ENCODE data around the gene PPP1R2. TPM values are rescaled to one million over a fixed set of nuclear protein-coding genes. Genes with fewer than 3 reads are reported as not detected.

Gene PPP1R2
- total RNA-seq, 2 donors from 2014 or later: 88.6 to 129 TPM

DNA sequence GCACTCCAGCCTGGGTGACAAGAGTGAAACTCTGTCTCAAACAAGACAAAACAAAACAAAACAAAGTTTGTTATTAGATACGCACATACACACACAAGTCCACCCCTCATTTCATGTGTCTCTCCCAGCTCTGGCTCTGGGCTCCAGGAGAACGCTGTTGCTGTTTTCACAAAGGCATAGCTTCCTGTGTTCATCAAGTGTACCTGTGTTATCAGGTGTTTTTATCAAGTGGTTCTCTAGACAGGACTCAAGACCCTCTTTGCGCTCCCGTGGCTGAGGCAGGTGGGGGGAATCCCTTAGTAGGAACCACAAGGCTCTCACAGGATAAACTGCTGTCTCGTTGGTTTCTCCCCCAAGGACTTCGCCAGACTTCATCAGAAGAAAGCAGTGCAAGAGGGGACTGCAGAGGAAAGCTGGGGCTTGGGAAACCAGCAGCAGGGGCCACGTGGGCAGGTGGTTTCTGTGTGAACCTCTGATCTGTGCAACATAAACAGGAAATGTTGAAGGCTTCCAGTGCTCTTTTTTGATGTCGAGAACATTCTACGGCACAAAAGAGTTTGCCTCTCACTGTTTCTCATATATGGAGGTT, 6.9 kb upstream of the PPP1R2 start:
- peak overlapping the region; percentile 58 to 77 for H3K27ac Mint-ChIP-seq
- ATAC-seq: peak; percentile 43 to 67
- no peaks in the 10 kb centered on the region for H3K9me3 Mint-ChIP-seq
- DNase-seq (ENCODE audit: low spot score in 2 of 2): peak; percentile 43 to 72
- no peaks in the 10 kb centered on the region for H3K36me3 Mint-ChIP-seq

DNA sequence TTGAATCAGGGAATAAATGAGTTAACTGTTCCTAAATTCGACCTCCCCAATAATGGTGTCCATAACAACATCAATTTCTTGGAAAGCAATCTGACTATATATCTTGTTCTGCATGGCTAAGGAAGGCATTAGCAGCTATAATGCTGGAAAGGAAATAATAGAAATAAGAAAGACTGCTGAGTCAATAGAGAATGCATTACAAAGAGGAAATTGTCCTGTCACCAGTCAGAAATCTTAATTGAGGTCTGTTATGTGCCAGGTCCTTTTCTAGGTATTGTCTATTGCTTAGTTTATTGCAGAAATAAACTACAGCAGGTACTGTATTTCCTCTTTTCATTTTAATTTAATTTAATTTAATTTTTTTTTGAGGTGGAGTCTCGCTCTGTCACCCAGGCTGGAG, 5.9 kb upstream of the PPP1R2 start:
- H3K36me3 Mint-ChIP-seq: no peaks in the 10 kb centered on the region
- no peaks in the 10 kb centered on the region for H3K9me3 Mint-ChIP-seq
- DNase-seq (ENCODE audit: low spot score in 2 of 2): no peak
- H3K27ac Mint-ChIP-seq: peak overlapping the region in 1 of 2 donors; percentile 44
- no peak for ATAC-seq

DNA sequence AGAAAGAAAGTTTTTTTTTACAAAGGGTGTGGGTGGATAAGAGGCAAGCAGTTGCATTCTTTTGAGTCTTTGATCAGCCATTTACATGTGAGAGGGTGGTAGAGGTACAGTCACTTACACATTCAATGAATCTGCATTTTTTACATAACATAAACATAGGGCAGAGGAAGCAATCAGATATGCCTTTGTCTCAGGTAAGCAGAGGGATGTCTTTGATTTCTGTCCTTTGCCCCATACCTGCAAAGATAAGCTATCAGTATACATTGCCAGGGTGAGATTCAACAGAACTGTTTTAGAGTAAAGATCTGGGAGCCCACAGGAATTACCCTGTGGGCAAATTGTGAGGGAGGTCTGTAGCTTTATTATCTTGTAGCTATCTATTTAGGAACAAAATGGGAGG, 5.4 kb upstream of the PPP1R2 start:
- Mint-ChIP-seq H3K36me3 (no peaks in the 10 kb centered on the region), H3K27ac (peak overlapping the region in 1 of 2 donors; percentile 44), H3K9me3 (no peaks in the 10 kb centered on the region)
- DNase-seq (ENCODE audit: low spot score in 2 of 2) (no peak), ATAC-seq (peak in 1 of 2 donors; percentile 21)

DNA sequence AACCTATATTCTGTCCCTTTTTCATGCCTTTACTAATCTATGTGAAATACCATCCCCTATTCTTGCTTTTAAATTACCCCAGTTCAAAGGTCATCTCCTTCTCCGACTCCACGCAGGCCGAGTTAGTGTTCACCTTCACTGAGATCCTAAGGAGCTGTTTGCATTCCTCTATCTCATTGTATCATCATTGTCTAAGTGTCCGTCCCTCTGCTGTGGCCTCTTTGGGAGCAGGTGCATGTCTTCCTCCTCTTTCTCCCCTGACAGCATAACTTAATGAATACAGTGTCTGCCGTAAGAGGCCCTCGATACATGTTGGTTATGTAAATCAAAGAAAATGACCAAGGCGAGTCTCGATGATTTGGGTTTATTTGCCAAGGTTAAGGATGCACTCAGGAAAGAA, 4.9 kb upstream of the PPP1R2 start:
- DNase-seq (ENCODE audit: low spot score in 2 of 2) (no peak), ATAC-seq (no peak)
- Mint-ChIP-seq H3K27ac (peak overlapping the region in 1 of 2 donors; percentile 44), H3K36me3 (peaks cover 0 to 1% of the 10 kb centered on the region in 2 donors), H3K9me3 (no peaks in the 10 kb centered on the region)

DNA sequence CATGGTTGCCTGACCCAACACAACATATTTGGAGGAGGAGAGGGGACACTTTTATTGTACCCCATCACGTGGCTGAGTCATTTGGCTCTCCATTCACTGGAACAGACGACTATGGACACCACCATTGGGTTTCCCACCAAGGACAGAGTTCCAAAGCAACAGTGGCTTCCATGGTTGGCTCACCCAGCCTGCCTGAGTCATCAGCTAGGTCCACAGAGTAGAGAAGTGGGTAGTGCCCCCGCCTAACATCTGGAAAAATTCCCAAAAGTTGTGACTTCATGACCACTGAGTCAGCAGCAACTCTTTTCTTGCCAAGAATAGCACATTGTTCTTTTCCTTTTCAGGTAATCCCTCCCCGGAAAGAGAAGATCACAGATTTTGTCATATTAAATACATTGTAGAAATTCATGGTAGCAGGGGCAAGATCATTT, 3.0 kb upstream of the PPP1R2 start:
- no peaks in the 10 kb centered on the region for H3K9me3 Mint-ChIP-seq
- peak in 1 of 2 donors; percentile 46 for ATAC-seq
- peak overlapping the region; percentile 70 to 87 for H3K27ac Mint-ChIP-seq
- H3K36me3 Mint-ChIP-seq: peaks cover 14 to 16% of the 10 kb centered on the region in 2 donors
- DNase-seq (ENCODE audit: low spot score in 2 of 2): peak; percentile 27 to 68

DNA sequence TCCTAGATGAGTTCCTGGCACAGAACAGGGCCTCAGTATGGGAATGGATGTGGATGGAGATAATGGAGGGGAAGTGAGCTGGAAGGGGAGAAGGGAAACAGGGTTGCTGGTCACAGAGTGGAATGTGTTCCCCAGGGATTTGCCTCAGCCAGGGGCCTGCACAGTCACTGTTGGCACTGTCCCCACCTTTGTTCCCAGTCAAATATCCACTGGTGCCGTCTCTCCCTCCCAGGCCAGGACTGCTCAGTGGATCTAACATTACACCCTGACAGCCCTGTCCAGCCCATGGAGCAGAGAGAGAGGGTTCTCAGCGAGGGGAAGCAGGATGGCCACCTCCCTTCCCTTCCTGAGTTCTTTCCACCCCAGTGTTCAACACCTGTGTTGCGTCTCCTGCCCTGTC, 1.5 kb upstream of the PPP1R2 start:
- ATAC-seq (no peak), DNase-seq (ENCODE audit: low spot score in 2 of 2) (no peak)
- Mint-ChIP-seq H3K27ac (peak overlapping the region; percentile 87 to 98), H3K36me3 (peaks cover 22 to 26% of the 10 kb centered on the region in 2 donors), H3K9me3 (no peaks in the 10 kb centered on the region)

DNA sequence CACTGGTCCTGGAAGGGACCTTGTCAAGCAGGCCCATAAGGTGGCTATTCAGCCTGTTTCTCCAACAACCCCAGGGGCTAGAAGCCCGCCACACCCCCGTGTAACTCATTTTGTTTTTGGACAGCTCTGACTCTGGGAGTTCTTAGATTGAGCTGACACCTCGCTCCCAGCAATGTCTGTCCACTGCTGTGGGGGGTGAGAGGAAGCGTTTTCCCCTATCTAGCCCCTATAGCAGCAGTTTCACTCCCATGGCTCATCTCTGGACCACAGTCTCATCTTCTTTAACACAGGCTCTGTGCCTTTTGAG, 1.1 kb upstream of the PPP1R2 start:
- peaks cover 26 to 30% of the 10 kb centered on the region in 2 donors for H3K36me3 Mint-ChIP-seq
- DNase-seq (ENCODE audit: low spot score in 2 of 2) (no peak), ATAC-seq (no peak)
- H3K9me3 Mint-ChIP-seq: no peaks in the 10 kb centered on the region
- H3K27ac Mint-ChIP-seq: peak overlapping the region; percentile 87 to 98

DNA sequence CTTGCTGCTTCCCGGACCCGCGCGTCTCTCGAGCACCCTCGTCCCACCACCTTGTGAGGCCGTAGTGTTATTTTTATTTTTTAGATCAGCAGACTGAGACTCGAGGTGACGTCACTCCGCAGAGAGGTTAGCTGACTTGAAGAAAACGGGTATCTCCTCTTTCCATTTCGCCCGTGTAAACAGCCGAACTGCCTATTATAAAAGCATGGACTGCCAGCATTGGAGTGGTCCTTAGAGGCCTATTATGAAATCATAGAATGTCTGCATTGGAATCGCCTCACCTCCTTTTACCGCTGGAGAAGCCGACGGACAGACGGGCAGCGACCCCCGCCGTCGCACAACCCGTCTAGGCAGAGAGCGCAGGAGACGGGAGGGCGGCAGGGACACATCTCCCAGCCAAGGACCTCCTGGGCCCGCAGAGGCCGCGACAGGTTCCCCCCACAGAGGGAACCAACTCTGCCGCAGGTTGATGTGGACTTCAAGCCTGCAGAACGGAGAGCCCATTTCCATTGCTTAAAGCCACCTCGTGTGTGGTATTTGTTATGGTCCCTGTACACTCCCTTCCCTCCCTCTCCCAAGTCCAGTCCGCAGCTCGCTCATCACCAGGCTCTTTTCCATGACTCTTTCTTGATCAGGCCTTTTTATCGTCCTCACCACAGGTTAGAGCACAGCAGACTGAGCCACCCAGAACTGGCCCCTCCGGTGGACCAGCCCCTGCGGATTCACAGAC, 540 bp upstream of the PPP1R2 start:
- DNase-seq (ENCODE audit: low spot score in 2 of 2) (peak in 1 of 2 donors; percentile 38), ATAC-seq (peak in 1 of 2 donors; percentile 8)
- H3K36me3 Mint-ChIP-seq: peaks cover 27 to 32% of the 10 kb centered on the region in 2 donors
- peak overlapping the region; percentile 87 to 98 for H3K27ac Mint-ChIP-seq
- no peaks in the 10 kb centered on the region for H3K9me3 Mint-ChIP-seq

DNA sequence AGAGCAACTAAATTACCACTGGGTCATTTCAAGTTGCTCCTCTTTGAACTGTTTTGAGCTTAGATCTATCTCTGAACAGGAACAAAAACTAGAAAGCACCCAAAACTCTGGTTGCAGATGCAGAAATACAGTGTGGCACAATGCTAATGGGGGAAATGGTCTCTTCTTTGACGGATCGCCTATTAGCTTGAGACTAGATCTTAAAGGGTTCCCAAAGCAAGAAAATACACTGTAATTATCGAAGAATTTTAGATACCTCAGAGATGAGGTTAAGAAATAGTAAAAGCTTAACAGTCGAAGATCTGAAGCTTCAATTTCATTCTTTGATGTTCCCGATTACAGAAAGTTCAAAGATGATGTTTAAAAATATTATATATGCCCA, 818 bp downstream of the PPP1R2 start:
- Mint-ChIP-seq H3K27ac (peak overlapping the region; percentile 89 to 98), H3K36me3 (peaks cover 27 to 32% of the 10 kb centered on the region in 2 donors), H3K9me3 (no peaks in the 10 kb centered on the region)
- no peak for ATAC-seq
- no peak for DNase-seq (ENCODE audit: low spot score in 2 of 2)

DNA sequence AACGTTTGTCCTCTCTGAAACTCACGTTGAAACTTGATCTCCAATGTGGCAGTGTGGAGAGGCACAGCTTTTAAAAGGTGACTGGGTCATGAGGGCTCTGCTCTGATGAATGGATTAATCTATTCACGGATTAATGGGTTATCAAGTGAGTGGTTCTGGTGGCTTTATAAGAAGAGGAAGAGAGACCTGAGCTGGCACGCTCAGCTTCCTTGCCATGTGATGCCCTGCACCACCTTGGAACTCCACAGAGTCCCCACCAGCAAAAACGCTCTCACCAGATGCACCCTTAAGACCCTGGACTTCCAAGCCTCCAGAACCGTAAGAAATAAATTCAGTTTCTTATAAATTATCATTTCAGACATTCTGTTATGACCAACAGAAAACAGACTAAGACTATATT, 2.6 kb downstream of the PPP1R2 start:
- ATAC-seq (no peak), DNase-seq (ENCODE audit: low spot score in 2 of 2) (no peak)
- peaks cover 0 to 1% of the 10 kb centered on the region in 2 donors for H3K9me3 Mint-ChIP-seq
- H3K27ac Mint-ChIP-seq: peak overlapping the region; percentile 95 to 98
- peaks cover 29 to 36% of the 10 kb centered on the region in 2 donors for H3K36me3 Mint-ChIP-seq

DNA sequence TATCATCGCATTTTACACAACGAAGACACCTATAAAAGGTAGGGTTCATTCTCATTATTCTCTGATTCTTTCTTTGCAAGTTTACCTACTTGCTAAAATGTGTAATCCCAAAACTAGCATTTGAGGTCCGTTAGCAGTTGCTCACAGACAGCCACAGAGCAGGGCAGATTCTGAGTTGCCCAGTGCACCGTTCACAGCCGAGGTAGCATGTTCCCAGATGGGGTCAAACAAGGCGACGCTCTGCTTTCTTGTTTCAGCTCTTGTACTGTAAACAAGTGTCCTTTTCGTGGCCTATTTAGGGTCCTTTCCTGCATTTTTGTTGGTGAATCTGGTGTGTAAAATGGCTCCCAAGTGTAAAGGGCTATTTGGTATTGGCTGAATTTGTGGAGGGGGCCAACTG, 3.1 kb downstream of the PPP1R2 start:
- H3K36me3 Mint-ChIP-seq: peaks cover 34 to 40% of the 10 kb centered on the region in 2 donors
- peaks cover 0 to 5% of the 10 kb centered on the region in 2 donors for H3K9me3 Mint-ChIP-seq
- H3K27ac Mint-ChIP-seq: peak overlapping the region; percentile 95 to 98
- DNase-seq (ENCODE audit: low spot score in 2 of 2) (peak in 1 of 2 donors; percentile 43), ATAC-seq (peak; percentile 25 to 38)

DNA sequence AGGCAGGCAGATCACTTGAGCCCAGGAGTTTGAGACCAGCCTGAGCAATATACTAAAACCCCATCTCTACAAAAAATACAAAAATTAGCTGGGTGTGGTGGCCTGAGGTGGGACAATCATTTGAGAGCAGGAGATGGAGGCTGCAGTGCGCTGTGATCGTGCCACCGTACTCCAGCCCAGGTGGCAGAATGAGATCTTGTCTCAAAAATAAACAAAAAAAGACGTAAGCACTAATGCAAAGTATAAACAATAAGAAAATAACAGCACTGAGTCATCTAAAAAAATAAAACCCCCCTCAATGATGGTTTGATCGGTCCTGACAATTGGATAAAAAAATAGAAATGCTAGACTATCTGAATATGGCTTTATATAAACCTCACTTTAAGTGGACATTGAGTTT, 3.6 kb downstream of the PPP1R2 start:
- peaks cover 34 to 45% of the 10 kb centered on the region in 2 donors for H3K36me3 Mint-ChIP-seq
- ATAC-seq (no peak), DNase-seq (ENCODE audit: low spot score in 2 of 2) (no peak)
- H3K27ac Mint-ChIP-seq: peak overlapping the region; percentile 95 to 98
- peaks cover 0 to 5% of the 10 kb centered on the region in 2 donors for H3K9me3 Mint-ChIP-seq

DNA sequence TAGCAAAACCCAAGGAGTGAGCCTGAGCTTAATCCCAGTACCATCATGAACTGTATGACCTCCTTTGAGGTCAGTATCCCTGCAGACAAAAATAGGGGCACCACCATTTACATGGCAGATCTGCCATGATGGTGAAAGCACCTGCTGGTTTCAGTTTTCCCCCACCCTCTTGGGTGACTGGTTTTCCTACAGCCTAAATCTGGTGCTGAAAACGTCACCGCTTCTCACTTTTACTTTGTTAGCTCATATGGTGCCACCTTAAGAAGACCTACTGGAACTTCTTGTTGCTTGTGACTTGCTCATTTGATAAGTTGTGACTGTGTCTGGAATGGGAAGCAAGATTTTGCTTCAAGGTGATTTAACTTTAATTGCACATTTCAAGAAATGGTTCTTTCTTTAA, 5.1 kb downstream of the PPP1R2 start:
- peak overlapping the region; percentile 95 to 98 for H3K27ac Mint-ChIP-seq

DNA sequence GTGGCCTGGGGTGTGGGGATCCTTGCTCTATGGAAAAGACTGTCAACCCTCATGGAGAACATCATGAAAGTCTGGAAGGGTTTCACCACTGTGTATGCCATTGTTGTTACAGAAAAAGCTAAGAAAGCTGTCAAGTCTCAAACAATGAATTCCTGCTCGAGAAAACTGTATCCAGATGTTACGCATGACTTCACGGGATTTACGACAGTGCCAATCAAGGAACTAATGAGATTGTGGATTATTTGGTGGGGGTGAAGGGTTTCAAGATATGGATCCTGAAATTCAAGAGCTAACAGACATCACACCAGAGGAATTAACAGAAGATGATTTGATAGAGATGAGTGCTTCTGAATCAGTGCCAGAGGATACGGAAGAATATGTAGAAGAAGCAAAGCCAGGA, 7.8 kb downstream of the PPP1R2 start:
- Mint-ChIP-seq H3K27ac (peak overlapping the region; percentile 2 to 10), H3K9me3 (peaks cover 0 to 5% of the 10 kb centered on the region in 2 donors), H3K36me3 (peaks cover 16 to 42% of the 10 kb centered on the region in 2 donors)
- ATAC-seq (no peak), DNase-seq (ENCODE audit: low spot score in 2 of 2) (no peak)

More for the DNA sequence above, 5.1 kb downstream of the PPP1R2 start:
- peak; percentile 79 to 80 for ATAC-seq
- DNase-seq (ENCODE audit: low spot score in 2 of 2): peak; percentile 57 to 69
- peaks cover 0 to 5% of the 10 kb centered on the region in 2 donors for H3K9me3 Mint-ChIP-seq
- peaks cover 33 to 54% of the 10 kb centered on the region in 2 donors for H3K36me3 Mint-ChIP-seq

DNA sequence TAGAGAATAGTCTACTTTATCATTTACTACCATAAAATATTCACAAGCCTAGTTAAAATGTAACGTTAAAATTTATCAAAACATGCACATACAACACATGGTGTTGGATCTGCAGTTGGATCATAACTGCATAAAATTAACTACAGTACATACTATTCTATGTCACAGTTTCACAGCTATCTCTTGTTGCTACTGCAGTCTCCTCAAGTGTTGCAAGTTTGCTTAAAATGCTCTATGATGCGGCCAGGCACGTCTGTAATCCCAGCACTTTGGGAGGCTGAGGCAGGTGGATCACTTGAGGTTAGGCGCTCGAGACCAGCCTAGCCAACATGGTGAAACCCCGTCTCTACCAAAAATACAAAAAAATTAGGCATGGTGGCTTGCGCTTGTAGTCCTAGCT, 10.3 kb downstream of the PPP1R2 start:
- Mint-ChIP-seq H3K9me3 (peaks cover 0 to 5% of the 10 kb centered on the region in 2 donors), H3K36me3 (peaks cover 7 to 44% of the 10 kb centered on the region in 2 donors), H3K27ac (peak overlapping the region in 1 of 2 donors; percentile 18)
- DNase-seq (ENCODE audit: low spot score in 2 of 2) (no peak), ATAC-seq (no peak)

DNA sequence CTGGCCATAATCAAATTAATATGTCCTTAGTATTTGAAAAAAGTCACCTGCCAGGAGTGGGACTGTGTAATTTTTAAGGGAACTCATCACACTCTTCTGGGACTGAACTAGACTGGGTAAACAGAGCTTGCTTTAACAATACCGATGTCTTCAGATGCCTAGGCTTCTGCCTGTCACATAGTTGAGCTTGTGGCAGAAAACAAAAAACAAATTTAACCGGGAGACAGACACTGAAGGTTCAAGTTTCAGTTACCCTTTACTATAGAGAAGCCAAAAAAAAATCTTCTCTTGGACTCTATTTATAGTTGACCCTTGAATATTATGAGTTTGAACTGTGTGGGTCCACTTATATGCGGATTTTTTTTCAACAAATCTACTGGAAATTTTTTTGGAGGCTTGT, 10.8 kb downstream of the PPP1R2 start:
- DNase-seq (ENCODE audit: low spot score in 2 of 2): no peak
- Mint-ChIP-seq H3K36me3 (peaks cover 7 to 49% of the 10 kb centered on the region in 2 donors), H3K9me3 (peaks cover 0 to 5% of the 10 kb centered on the region in 2 donors), H3K27ac (peak overlapping the region in 1 of 2 donors; percentile 85)
- no peak for ATAC-seq

DNA sequence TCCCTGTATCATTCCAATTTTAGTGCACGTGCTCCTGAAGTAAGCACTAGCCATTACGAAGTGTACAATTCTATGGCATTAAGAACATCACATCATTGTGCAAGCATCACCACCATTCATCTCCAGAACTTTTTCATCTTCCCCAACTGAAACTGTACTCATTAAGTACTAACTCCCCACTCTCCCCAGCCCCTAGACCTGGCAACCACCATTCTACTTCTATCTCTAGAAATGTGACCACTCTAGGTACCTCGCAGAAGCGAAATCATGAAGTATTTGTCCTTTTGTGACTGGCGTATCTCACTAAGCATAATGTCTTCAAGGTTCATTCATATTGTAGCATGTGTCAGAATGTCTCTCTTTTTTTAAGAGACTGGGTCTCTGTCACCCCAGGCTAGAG, 11.4 kb downstream of the PPP1R2 start:
- Mint-ChIP-seq H3K27ac (peak overlapping the region in 1 of 2 donors; percentile 85), H3K36me3 (peaks cover 7 to 49% of the 10 kb centered on the region in 2 donors), H3K9me3 (peaks cover 0 to 5% of the 10 kb centered on the region in 2 donors)
- peak; percentile 52 to 71 for ATAC-seq
- DNase-seq (ENCODE audit: low spot score in 2 of 2): no peak

Data from activated naive CD4-positive, alpha-beta T cell treated with anti-CD3 and anti-CD28 coated beads, Interleukin-2, amount 50 U/mL, for 72 hours (primary cell).